HG03060 (cell line): ENCODE data around the gene ACTR5.
A peak's percentile ranks its signal among the peaks of the same experiment; 100 is the strongest.

Experiments used
- ATAC-seq: cut with Tn5 transposase; IDR thresholded peaks from one replicate; pipeline ENCODE4 v1.9.1; 2021; ENCODE audit warnings: low read depth, moderate number of reproducible peaks; ENCODE audit not compliant: unreplicated experiment

The ACTR5 gene

DNA sequence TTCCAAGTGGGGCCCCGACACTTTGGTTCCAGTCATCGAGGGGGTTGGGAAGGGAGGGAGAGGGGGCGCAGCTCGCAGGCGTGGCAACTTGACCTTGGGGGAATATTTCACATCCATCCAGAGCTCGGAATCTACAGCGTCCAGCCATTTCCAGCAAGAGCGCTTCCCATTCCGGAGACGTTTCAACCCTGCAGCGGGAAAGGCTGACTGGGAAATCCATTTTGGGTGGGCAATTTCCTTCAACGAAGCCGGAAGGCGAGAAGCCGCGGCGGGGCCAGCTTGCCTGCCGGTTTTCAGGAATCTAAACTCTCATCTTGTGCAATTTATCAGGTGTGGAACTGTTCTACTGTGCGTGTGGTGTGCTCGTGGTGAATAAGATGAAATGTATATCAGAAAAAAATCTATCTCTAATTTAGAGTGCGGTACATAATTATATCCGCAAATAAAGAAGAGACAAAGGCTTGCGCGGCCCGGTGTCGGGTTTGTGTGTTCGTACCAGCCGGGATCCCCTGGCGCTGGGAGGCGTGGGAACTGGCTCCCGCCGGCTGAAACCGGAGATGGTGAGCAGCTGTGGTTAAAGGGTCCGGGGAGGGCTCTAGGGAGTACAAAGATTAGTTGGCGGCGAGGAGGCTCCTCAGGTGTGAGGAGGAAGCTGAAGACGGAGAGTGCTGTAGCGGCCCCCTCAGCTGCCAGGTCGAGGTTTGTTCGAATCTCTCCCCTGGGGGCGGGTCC lies 19.2 kb upstream of the ACTR5 start:
- no peak for ATAC-seq

DNA sequence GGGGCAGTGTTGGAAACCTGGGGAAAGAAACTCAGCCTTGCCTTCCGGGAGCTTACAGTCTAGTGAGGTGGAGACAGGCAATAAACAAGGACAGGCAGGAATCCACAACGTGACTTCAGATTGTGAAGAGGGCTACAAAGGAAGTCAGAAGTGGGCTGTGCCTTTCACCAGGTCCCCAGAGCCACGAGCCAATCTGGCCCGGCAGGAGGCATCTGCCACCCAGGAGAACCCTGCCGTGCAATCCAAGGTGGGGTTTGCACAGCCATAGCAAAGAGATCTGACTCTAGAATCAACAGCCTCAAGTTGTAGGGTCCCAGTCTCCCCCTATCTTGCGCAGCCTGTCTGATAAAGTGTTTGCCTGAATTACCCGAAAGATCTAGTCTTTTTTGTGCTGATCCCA lies 18.5 kb upstream of the ACTR5 start:
- ATAC-seq = no peak

GRCh38 chr20:38730167-38730988 lies 17.9 kb upstream of the ACTR5 start:
- ATAC-seq = no peak

DNA sequence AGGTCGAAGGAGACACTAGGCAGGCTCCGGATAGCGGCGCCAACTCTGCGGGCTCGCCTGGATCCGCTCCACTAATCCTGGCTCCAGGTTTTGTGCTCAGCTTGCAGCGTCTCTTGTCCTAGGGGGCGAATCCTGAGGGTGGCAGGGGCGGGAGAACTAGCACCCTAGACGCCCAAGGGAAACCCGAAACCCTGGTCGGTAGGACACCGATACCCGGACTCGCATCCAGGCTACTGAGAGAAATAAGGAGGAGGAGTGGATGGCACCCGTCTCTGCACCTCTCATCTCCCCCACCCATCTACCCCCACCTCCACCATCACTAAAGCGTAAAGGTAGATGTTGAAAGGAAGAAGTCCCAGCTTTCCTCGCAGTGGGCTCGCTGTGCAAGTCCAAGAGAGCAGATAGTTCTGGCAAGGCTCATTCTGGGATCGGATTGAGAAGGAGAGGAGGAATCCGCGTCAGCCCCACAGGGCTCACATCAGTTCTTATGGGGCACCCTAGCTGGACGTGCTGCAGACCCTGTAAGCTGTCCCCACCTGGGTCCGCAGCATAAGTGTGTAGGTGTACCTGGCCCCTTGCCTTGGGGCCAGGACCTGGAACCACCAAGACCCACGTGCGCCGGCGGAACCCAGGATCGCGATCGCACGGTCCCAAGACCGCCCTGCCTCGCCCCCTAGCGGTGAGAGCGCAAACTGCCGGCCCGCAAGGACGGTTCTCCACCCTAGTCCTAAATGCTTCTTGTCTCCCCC lies 17.1 kb upstream of the ACTR5 start:
- no peak for ATAC-seq

DNA sequence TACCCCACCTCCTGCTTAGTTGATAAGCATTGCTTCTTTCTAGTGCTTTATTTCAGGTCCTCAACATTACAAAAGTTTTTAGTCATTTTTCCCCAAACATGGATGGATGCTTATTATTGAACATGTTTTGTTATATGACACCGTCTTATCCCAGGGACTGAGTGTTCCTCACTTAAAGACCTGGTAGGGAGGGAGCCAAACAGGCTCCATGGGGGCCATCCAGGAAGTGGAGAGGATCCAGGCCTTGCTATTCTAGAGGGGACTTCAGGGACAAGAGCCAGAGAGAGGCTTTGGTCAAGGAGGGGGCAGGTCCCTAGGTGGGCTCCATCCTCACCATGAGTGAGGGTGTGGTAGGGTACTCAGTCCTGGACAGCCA lies 16.5 kb upstream of the ACTR5 start:
- ATAC-seq = no peak

DNA sequence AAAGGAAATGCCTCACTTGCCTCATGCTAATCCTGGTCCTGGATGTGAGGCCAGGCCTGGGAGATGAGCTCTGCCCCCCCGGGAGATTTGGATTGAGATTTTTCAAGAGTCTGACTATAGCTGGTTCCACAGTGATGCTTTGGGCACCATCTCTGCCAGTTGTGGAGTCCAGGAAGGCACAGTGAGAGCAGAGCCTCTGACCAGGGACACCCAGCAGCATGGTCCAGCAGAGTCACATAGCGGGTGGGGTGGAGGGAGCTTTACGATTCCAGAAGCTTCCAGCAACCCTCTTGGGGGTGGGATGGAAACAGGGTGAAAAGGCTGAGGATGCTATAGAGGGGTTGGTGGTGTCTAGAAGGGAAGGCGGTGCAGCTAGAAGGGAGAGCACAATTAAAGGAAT lies 15.3 kb upstream of the ACTR5 start:
- ATAC-seq = no peak

DNA sequence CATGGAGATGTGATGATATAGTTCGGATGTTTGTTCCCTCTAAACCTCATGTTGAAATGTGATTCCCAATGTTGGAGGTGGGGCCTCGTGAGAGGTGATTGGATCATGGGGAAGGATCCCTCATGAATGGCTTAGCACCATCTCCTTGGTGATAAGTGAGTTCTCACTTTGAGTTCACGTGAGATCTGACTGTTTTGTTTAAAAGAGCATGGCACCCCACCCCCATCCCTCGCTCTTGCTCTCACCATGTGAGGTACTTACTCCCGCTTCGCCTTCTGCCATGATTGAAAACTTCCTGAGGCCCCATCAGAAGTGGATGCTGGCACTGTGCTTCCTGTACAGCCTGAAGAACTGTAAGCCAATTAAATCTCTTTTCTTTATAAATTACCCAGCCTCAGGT lies 13.1 kb upstream of the ACTR5 start:
- ATAC-seq = no peak

- ATAC-seq = no peak
Observed at GRCh38 chr20:38737887-38738286, 10.4 kb upstream of the ACTR5 start.

GRCh38 chr20:38745757-38746156 lies 2.5 kb upstream of the ACTR5 start:
- ATAC-seq = no peak

- ATAC-seq = no peak
Observed at GRCh38 chr20:38747495-38748096, 664 bp upstream of the ACTR5 start.

DNA sequence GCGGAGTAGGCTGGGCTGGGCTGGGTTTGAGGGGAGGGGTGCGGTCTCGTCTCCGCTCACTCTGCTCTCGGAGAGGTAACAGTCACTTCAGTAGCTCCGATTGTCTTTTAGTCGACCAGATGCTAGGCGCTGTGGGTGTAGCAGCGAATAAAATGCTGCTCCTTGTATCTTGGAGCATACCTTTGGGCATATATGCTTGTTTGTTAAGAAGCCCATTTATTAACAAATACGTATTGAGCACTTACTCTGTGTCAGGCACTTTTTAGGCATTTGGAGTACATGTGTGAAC lies 545 bp downstream of the ACTR5 start:
- peak; percentile 10 for ATAC-seq

- no peak for ATAC-seq
Observed at GRCh38 chr20:38751360-38751976, 3.2 kb downstream of the ACTR5 start.

DNA sequence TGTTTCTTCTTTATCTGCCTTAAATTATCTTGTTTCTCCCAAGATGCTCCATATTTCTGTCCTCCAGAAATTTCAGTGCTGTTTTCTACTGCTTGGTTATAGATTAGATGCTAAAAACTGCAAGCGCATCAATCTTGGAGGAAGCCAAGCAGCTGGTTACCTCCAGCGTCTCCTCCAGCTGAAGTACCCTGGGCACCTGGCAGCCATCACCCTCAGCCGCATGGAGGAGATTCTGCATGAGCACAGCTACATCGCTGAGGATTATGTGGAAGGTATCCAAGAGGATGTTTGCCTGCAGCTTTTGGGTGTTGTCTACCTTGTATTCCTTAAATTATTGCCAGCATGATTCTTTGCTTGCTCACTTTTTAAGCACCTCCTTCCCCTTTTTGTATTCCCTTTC lies 3.8 kb downstream of the ACTR5 start:
- no peak for ATAC-seq

GRCh38 chr20:38754924-38755323 lies 6.7 kb downstream of the ACTR5 start:
- ATAC-seq = no peak

GRCh38 chr20:38755324-38755910 lies 7.2 kb downstream of the ACTR5 start:
- ATAC-seq = no peak

GRCh38 chr20:38757145-38757775 lies 9.0 kb downstream of the ACTR5 start:
- no peak for ATAC-seq

DNA sequence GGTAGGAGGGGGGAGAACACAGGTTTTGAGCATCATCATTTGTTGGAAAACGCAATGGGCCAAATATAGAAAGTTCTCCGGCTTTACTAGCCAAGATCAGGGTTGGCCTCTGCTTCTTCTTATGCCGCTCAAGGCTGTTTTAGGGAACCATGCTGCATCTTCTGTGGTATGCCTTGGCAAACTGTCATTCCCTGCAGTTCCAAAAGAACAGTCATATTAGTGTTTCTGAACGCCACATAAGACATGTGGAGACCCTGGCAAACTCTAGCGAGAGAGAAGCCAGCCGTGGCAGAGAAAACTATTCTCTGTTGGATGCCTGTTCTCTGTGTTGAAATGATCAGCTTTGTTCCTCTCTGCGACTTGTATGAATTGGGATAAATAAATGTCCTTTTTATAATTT lies 10.8 kb downstream of the ACTR5 start:
- no peak for ATAC-seq

GRCh38 chr20:38760978-38761377 lies 12.7 kb downstream of the ACTR5 start:
- no peak for ATAC-seq

- no peak for ATAC-seq
Observed at GRCh38 chr20:38762174-38762573, 13.9 kb downstream of the ACTR5 start.

- no peak for ATAC-seq
Observed at GRCh38 chr20:38763616-38764015, 15.4 kb downstream of the ACTR5 start.
